GM21367 (cell line): ENCODE measurements around the gene OR1D2.
A peak's percentile ranks its signal among the peaks of the same experiment; 100 is the strongest.
"Not testable (repeated sequence)": the region's sequence is repeated elsewhere in the genome, so short reads cannot be mapped to it uniquely, and the experiment has no call there.

ENCODE experiments used
- ATAC-seq: cut with Tn5 transposase; IDR thresholded peaks from one replicate; pipeline ENCODE4 v1.9.1; 2021; ENCODE audit not compliant: unreplicated experiment

OR1D2 gene, protein sequence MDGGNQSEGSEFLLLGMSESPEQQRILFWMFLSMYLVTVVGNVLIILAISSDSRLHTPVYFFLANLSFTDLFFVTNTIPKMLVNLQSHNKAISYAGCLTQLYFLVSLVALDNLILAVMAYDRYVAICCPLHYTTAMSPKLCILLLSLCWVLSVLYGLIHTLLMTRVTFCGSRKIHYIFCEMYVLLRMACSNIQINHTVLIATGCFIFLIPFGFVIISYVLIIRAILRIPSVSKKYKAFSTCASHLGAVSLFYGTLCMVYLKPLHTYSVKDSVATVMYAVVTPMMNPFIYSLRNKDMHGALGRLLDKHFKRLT

GRCh38 chr17:3104322-3104721, at the start of gene OR1D2:
Gene OR1D2 (minus strand): TSS chr17:3104422. CDS start chr17:3092996, 11,426 bp downstream.
- ATAC-seq, result no peak

- ATAC-seq, result not testable (repeated sequence)
Observed at GRCh38 chr17:3137494-3137893, 33.3 kb upstream of the OR1D2 start.

DNA sequence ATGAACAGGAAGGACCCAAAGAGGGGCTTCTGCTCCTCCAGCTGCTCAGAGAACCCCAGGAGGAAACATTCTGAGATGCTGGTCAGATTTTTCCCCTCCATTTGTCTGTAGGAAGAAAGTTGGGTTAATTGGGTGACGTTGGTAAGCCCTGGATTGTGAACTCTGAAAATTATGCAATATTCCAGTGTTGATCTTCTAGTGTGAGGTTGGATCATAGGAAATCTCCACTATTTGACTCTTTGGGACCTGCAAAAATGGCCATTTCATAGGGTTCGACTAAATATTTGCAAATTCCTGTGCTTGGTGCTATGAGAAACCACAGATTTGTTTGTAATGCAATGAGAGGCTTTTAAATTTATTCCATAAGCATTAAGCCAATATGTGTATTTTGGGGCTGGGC, 23.2 kb upstream of the OR1D2 start, which contains the start of gene OR1G1:
TSS of gene OR1G1 (minus strand) at position 101 of the 400 bp plus-strand sequence. CDS start at position 101, 0 bp downstream.
- ATAC-seq, result no peak

GRCh38 chr17:3073850-3074249, 30.4 kb downstream of the OR1D2 start:
- ATAC-seq, result not testable (repeated sequence)

GRCh38 chr17:3065192-3065591, 39.0 kb downstream of the OR1D2 start:
- not testable (repeated sequence) for ATAC-seq

GRCh38 chr17:3063507-3063906, 40.7 kb downstream of the OR1D2 start, which contains the start of gene OR1D5:
Gene OR1D5 (minus strand): TSS chr17:3063607. CDS start chr17:3063607, 0 bp downstream.
- ATAC-seq, result not testable (repeated sequence)

DNA sequence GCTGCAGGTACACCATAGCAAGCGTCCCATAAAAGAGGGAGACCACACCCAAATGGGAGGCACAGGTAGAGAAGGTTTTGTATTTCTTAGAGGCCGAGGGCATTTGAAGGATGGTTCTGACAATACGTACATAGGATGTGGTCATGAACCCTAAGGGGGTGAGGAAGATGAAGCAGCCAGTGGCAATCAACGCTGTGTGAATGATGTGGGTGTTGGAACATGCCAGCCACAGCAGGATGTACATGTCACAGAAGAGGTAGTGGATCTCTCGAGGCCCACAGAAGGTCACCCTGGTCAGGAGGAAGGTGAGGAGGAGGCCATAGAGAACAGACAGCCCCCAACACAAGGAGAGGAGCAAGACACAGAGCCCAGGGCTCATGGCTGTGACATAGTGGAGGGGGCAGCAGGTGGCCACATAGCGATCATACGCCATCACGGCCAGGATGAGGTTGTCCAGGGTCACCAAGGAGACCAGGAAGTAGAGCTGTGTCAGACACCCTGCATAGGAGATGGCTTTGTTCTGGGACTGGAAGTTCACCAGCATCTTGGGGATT, 41.3 kb downstream of the OR1D2 start:
- ATAC-seq, result not testable (repeated sequence)

DNA sequence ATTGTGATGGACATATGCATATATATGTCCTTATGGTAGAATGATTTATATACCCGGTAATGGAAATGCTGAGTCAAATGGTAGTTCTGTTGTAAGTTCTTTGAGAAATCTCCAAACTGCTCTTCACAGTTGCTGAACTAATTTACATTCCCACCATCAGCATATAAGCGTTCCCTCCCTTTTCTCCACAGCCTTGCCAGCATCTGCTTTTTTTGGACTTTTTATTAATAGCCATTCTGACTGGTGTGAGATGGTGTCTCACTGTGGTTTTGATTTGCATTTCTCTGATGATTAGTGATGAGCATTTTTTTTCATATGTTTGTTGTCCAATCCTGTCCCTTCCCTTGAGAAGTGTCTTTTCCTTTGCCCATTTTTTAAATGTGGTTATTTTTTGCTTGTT, 49.4 kb downstream of the OR1D2 start:
- not testable (repeated sequence) for ATAC-seq

DNA sequence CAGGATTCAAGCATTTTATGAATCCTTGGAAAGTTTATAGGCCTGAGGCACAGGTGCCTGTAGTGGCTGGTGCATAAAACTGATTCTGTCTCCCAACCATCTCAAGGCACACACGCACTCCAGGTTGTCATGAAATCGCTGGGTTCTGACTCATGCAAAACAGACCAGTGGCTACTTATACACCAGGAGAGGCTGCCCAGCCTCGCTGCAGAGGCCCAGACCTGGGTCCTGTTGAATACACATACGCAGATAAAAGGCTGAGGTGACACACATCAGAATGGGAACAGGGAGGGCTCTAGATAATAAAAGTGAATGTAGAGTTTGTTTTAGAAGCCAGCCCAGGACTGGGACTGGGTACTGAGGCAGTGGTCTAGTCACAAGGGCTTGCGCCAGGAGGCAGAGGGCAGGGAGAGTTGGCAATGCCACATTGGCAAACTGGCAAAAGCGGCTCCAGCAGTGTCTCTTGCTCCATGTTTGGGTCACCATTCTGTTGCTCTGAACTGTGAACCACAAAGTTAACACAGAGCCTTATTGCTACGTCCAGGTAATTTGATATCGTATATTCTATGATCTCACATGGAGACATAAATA, 54.4 kb downstream of the OR1D2 start:
- ATAC-seq, result no peak

DNA sequence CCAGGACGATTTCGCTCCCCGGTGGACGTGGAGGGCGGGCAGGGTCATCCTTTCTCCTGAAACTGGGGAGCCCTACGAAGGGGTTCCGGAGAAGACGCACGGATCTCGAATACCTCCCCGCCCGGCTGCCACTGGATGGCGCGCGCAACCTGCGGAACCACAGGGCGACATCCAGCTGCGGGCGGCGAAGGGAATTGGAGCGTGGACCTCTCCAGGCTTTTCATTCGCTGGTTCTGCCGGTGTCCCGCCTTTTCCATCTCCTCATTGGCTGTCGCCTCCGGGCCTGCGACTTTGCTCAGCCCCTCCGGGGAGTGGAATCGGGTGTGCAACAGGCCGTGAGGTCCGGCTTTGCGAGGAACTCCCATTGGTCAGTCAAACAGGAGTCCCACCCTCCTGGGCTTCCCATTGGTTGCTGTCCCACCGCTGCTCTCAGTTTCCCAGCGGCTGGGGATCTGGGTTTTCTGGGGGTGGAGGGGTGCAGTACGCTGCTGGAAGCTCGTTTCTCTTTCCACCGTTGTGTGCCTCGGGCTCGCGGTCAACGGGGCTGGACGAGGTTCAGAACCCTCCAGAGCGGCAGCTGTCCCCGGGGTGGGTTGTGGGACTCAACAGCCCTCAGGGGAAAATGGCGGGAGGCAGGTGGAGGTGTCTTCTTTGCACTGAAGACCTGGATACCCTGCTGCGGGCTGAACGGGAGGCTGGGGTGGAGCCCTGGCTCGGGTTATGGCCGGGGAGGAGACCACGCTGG, 55.3 kb downstream of the OR1D2 start:
- peak; percentile 91 for ATAC-seq

DNA sequence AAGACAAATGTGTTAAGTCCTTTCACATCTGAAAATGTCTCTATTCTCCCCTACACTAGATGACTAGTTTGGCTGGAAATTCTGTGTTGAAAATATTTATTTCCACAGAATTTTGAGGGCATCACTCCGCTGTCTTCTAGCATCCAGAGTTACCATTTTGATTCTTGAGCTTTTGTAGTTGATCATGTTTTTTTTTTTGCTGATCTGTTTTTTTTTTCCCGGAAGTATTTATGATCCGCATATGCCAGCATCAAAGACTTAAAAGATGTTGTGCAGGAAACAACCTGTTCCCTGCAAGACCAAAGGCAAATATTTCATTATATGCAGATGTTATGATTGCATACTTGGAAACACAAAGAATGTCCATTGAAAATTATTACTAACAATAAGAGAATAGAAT, 57.5 kb downstream of the OR1D2 start:
- no peak for ATAC-seq

DNA sequence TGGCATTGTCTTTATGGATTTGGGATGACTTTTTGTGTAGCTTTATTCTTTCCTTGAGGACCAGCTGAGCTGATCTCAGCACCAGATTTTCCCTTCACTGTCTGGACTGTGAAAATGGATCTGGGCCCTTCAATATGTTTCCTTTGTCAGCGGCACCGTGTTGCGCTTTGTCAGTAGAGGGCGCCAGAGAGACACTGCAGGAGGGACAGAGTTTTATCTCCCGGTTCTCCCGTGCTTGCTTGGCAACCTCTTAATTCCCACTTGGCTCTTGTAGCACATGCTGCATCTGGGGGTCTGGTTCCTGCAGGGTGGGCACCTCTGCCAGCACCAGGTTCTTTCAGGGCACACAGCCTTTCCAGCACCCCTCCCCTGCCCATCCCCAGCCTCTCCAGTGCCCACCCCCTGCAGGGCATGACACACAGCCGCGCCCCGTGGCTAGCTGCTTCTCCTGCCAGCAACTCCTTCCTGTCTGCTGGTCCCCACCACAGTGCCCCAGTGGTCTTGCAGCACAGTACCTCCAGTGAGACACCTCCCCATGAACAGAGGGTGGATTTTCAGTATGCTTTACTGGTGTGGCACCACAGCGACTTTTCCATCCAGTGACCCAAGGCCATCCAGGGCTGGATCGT, 60.4 kb downstream of the OR1D2 start:
- no peak for ATAC-seq

DNA sequence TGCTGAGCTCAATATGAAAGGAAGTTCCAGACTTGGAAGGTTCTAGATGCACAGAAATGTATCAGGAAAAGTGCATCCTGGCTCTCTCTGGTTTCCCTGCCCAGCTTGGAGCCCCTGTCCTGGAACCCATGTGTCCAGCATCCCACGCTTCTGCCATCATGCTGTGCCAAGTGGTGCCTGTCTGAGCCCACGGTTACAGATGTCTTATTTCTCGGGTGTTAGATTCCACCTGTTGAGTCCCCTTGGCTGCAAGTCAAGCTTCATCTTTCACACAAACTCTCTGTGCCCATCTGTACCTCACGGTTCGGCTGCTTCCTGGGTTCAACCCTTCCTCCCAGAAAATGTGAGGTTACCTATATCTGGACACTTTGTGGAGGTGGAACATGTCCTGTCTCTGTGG, 63.3 kb downstream of the OR1D2 start:
- no peak for ATAC-seq

GRCh38 chr17:3039736-3040135, 64.5 kb downstream of the OR1D2 start:
- ATAC-seq, result no peak

- ATAC-seq, result no peak
Observed at GRCh38 chr17:3038941-3039340, 65.3 kb downstream of the OR1D2 start.
